DMS 273 (cell line): ENCODE measurements around the gene METAP1D.
A peak's percentile ranks its signal among the peaks of the same experiment; 100 is the strongest.
"Not testable (repeated sequence)": the region's sequence is repeated elsewhere in the genome, so short reads cannot be mapped to it uniquely, and the experiment has no call there.

ENCODE experiments used
- DNase-seq: peaks from one replicate; lab custom pipeline; 2025; ENCODE audit not compliant: unreplicated experiment; lab: John Stamatoyannopoulos, UW

The METAP1D gene

DNA sequence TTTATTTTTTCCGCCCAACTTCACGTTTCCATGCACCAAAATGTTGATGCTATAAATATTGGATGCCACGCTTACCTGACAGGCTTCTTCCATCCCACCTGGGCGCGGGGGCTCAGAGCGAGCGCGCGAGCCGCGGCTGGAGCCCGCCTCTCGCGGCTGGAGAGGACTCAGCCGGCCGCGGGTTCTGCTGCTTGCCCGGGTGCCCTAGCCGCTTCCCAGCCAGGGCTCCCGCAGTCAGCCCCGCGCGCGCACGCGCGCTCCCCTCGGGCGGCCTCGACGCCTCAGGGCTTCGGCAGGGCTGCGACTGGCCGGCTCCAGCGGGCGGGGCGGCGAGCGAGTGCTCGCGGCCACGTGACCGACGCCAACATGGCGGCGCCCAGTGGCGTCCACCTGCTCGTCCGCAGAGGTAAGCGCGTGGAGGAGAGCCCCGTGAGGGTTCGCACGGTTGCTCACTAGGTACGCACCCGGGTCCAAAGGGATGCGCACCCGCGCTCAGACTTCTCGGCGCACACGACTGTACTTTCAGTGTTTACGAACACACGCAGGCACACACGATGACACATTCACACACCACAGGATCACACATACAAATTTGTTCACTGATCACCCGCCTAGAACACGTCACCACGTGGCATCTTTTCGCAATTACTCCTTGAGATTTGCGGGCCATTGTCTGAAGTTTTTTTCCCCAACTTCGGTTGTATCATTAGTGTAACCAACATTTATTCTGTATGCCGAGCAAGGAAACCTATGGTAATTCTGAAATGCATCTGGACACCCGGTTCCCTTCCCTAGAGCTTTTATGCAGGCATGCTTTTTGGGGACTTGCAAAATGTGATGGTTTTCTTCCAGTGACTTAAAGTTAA is at the start of gene METAP1D:
TSS of gene METAP1D (plus strand) at position 350 of the 866 bp plus-strand sequence. CDS start at position 367, 17 bp downstream.
- peak; percentile 98 for DNase-seq

GRCh38 chr2:171952276-171952675 is 47.5 kb upstream of the METAP1D start:
- no peak for DNase-seq

DNA sequence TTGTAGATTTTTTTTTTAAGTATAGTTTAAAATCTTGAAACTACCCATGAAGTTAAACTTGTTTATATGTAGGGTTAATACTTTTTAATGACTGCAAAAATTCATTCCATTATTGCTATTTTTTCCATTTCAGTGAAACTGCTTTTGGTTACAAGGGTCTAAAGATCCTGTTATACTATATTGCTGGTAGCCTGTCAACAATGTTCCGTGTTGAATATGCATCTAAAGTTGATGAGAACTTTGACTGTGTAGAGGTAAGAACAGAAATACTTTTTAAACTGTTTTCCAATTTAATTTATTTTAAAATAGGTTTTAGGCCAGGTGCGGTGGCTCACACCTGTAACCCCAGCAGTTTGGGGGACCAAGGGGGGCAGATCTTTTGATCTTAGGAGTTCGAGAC is 47.0 kb upstream of the METAP1D start:
- no peak for DNase-seq

- DNase-seq = no peak
Observed at GRCh38 chr2:171956135-171956825, 43.5 kb upstream of the METAP1D start.

DNA sequence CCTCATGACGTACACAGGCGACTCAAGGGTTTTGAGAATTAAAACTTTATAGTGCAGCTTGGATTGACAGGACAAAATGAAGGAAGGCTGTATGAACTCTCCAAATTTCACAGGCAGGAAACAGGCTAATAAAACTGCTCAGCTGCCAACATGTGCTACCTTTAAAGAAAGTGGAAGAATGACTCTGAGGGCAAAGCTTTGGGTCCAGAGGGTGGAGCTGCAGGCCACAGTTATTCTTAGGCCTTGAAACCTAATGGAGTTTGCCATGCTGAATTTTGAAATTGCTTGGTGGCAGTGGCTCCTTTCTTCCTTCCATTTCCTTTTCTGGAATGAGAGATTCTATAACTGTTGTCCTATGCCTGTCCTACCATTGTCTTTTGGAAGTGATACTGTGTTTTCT is 42.7 kb upstream of the METAP1D start:
- peak; percentile 47 for DNase-seq

DNA sequence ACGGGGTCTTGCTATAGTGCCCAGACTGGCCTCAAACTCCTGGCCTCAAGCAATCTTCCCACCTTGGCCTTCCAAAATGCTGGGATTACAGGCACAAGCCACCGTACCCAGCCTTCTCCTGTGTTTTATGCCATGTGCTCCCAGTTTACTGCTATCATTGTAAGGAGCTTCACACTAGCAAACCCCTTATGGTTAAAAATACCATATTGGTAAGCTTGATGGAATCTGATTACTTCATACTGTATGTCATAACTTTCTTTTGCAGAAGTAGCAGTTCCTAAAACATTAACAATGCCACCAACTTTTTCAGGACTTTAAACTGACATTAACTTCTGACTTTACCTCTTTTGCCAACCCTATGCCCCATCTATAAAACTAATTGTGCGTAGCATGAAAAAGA is 41.3 kb upstream of the METAP1D start:
- no peak for DNase-seq

DNA sequence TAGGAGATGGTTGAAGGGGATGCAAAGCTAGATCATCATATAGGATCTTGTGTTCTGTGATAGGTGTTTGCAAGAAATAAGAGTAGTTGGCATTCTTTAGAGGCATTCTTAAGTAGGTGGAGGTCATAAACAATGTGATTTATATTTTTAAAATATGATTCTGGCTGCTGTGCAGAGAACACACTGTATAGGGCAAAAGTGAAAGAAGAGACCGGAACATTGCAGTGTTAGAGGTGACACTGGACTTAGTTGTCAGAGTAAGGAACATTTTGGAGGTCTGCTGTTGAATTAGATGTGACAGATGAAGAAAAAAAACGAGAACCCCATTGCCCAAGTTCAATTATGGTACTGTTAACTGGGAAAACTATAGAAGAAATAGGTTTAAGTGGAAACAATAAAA is 39.8 kb upstream of the METAP1D start:
- no peak for DNase-seq

DNA sequence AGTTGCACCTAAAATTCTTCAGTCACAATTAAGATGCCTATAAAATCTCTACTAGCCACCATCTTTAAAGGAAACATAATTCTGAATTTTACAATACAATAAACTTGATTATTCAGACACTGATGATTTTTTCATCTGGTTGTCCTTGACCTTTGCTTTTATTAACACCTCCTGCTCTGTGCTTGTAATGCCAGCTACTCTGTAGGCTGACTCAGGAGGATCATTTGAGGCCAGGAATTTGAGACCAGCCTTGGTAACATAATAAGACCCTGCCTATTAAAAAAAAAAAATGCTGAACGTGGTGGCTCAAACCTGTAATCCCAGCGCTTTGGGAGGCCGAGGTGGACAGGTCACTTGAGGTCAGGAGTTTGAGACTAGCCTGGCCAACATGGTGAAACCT is 39.2 kb upstream of the METAP1D start:
- no peak for DNase-seq

DNA sequence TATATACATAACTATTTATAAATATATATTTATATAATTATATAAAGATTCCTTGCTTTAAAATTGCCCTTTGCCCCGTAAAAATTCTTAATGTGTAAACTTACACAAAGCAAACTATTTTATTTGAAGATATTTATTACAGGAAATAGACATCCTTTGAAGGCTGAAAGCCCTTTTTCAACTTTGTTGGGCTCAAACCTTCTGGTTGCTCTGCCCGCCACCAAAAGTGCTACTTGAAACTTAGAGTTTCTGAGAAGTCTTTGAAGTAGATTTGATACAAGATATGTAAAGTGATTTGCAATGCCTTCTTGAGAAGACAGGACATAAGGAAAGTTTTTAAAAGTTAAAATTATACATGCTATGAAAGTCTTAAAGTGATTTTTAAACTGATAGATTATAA is 36.6 kb upstream of the METAP1D start:
- DNase-seq = no peak

DNA sequence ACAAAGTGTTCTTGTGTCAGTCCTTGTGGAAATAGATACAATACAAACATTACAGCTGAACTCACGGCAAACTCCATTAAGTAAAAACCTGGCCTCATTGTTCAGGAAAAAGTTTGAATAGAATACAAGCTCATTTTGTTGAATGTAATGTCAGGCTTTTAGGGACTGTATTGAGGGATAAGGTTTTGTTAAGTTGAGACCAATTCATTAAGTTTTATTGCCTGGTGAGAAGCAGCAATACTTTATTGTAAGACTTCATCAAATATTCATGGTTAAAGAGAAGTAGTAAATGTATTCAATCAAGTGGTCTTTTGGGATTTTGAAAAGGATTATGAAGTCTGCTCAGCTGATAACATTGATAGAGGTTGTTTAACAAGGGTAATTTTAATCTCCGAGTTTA is 35.4 kb upstream of the METAP1D start:
- DNase-seq = no peak

DNA sequence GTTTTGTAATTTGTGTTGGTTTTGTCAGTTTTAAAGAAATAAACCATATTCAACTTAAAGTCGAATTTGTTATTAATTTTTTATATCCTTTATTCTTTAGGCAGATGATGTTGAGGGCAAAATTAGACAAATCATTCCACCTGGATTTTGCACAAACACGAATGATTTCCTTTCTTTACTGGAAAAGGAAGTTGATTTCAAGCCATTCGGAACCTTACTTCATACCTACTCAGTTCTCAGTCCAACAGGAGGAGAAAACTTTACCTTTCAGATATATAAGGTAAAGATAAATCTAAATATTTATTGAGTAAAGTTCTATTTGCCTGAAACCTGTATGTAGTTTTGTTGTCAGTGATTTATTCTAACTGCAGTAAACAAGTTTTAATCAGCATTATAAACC is 34.5 kb upstream of the METAP1D start:
- no peak for DNase-seq

GRCh38 chr2:171965661-171966060 is 34.1 kb upstream of the METAP1D start:
- DNase-seq = no peak

GRCh38 chr2:171966235-171966634 is 33.5 kb upstream of the METAP1D start:
- no peak for DNase-seq

DNA sequence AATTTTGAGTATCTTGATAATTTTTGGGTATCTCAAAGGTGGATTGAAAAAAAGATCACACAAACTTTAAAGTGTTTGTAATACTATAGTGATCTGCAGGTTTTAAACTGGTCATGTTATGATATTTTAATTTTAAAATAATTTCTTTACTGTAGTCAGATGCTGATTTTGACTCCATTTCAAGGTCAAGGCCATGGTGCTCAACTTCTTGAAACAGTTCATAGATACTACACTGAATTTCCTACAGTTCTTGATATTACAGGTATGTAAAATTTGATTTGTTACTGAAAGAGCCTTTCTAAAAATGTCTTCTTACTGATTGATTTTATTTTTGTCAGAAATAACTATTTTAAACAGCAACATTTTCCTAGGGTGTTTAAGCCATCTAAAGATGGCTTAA is 33.1 kb upstream of the METAP1D start:
- DNase-seq = no peak

- DNase-seq = no peak
Observed at GRCh38 chr2:171968509-171968908, 31.2 kb upstream of the METAP1D start.

DNA sequence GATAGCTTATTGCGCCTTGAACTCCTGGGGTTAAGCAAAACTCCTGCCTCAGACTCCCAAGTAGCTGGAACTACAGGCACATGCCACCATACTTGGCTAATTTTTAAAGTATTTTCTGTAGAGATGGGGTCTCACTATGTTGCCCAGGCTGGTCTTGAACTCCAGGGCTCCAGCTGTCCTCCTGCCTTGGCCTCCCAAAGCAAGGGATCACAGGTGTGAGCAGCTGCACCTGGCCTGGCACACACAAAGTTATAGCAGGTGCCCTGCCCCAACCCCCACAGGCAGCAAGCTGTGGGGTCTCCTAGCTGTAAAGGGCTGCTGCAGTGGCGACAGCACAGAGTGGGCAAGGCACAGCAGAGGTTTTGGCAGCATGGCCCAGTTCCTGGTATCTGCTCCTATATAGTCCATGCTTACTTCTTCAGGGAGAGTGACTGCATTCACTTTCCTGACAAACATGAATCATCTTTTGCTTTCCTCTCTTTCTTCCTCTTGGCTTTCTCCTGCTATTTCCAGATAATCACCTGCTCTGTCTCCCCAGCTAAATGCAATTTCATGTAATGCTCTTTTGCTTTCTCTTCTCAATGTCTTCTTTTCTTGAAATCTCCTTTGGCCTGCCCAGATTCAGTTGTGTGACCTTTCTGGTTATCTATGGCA is 27.3 kb upstream of the METAP1D start:
- DNase-seq = no peak

DNA sequence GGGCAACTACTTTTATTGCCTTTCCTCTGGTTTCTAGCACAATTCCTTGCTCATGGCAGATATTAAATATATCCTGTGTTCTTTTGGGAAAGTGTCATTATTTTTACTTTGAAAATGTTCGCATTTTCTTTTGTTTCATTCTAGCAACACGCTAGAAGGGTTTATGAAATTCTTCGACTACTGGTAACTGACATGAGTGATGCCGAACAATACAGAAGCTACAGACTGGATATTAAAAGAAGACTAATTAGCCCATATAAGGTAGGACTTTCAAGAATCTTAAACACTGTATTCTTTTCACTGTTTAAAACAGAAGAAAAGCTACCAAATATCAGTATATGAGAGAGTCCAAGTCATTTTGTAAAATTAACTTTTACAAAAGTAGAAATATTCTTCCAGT is 20.6 kb upstream of the METAP1D start:
- no peak for DNase-seq

DNA sequence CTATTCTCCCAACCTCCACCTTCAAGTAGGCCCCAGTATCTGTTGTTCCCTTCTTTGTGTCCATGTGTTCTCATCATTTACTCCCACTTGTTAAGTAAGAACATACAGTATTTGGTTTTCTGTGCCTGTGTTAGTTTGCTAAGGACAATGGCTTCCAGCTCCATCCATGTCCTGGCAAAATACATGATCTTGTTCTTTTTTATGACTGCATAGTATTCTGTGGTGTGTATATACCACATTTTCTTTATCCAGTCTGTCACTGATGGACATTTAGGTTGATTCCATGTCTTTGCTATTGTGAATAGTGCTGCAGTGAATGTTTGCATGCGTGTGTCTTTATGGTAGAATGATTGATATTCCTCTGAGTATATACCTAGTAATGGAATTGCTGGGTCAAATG is 15.8 kb upstream of the METAP1D start:
- not testable (repeated sequence) for DNase-seq

- DNase-seq = no peak
Observed at GRCh38 chr2:171985076-171985475, 14.7 kb upstream of the METAP1D start.

- no peak for DNase-seq
Observed at GRCh38 chr2:171986778-171987177, 13.0 kb upstream of the METAP1D start.

- no peak for DNase-seq
Observed at GRCh38 chr2:171991027-171991426, 8.7 kb upstream of the METAP1D start.

- DNase-seq = no peak
Observed at GRCh38 chr2:171995586-171995985, 4.2 kb upstream of the METAP1D start.
